ENCODE data around the gene NOS1AP. TPM values are rescaled to one million over a fixed set of nuclear protein-coding genes. Genes with fewer than 3 reads are reported as not detected.

The NOS1AP gene
- total RNA-seq, 1 experiment from 2014 or later, result 2.4 TPM

DNA sequence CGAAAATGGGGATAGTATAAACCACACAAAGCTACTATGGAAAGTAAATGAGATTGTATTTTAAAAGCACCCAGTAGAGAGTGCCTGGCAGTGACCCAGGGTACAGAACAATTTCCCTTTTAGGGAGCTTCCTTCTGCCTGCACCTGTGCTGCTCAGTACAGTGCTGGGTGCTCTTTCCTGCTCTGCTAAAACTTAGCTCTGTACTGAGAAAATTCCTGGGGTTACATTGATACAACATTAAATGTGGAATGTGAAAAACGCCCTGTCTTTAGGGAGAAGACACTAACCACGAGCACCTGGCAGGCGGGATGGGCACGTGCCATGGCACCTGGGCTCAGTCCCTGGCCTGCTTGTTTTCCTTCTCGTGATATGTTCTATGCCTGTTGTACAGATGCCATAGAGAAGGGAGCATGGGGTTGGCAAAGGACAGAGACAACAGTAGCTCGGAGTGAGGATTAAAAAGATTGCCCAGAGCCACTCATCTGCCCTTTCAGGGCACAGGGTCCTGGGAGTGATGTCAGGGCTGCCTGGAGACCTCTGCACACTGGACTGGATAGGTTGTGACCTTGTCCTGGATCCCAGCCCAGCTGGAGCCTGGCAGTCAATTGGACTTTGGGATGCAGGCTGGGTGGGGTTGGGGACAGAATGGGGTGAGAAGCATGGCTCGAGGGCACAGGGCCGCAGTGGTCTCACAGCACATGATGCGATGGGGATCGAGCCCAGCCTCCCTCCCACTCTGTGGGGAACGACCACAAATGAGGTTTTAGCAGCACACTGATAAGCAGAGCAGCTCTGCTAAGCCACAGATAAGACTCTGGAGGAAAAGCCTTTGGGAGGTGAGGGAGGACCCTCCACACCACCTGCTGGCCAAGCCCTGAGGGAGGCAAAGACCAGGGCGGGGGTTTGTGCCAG is 302.9 kb downstream of the NOS1AP start:
- no peak for DNase-seq (ENCODE audit: unreplicated experiment)
- H3K36me3 Mint-ChIP-seq (ENCODE audit: insufficient read depth, unreplicated experiment), result peaks cover 6% of the 10 kb centered on the region
- ChIA-PET CTCF (interaction anchor here (0.6 to 5.0 kb wide), 12 partner anchors 10 to 377 kb away, joined by 3 to 45 read pairs (median 5); partner anchors contain the start of gene C1orf226), POLR2A (interaction anchor here (0.8 to 4.6 kb wide), 14 partner anchors 9 to 646 kb away, joined by 3 to 77 read pairs (median 4); partner anchors contain the start of gene C1orf226)
- BruUV-seq (replicated peaks), result no TSS peak
- TF ChIP-seq, protein P1, sequence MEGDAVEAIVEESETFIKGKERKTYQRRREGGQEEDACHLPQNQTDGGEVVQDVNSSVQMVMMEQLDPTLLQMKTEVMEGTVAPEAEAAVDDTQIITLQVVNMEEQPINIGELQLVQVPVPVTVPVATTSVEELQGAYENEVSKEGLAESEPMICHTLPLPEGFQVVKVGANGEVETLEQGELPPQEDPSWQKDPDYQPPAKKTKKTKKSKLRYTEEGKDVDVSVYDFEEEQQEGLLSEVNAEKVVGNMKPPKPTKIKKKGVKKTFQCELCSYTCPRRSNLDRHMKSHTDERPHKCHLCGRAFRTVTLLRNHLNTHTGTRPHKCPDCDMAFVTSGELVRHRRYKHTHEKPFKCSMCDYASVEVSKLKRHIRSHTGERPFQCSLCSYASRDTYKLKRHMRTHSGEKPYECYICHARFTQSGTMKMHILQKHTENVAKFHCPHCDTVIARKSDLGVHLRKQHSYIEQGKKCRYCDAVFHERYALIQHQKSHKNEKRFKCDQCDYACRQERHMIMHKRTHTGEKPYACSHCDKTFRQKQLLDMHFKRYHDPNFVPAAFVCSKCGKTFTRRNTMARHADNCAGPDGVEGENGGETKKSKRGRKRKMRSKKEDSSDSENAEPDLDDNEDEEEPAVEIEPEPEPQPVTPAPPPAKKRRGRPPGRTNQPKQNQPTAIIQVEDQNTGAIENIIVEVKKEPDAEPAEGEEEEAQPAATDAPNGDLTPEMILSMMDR (IDR thresholded peaks at IDR 0.05; ENCODE audit: unreplicated experiment), result no peak
- H3K9me3 Mint-ChIP-seq (ENCODE audit: unreplicated experiment), result no peaks in the 10 kb centered on the region
- H3K4me1 Mint-ChIP-seq (ENCODE audit: insufficient read depth, unreplicated experiment), result peaks cover 27% of the 10 kb centered on the region
- peak overlapping the region; percentile 3 for H3K4me3 Mint-ChIP-seq (ENCODE audit: unreplicated experiment)
- intact Hi-C loops (cut with micrococcal nuclease), result loop anchor here (1.0 kb wide), 1 partner anchor 9 kb away; the partner anchor contains the start of gene C1orf226
- peak overlapping the region; percentile 92 for H3K27ac Mint-ChIP-seq (ENCODE audit: low read depth, unreplicated experiment)
- H3K27me3 Mint-ChIP-seq (ENCODE audit: insufficient read depth, unreplicated experiment), result no peaks in the 10 kb centered on the region

DNA sequence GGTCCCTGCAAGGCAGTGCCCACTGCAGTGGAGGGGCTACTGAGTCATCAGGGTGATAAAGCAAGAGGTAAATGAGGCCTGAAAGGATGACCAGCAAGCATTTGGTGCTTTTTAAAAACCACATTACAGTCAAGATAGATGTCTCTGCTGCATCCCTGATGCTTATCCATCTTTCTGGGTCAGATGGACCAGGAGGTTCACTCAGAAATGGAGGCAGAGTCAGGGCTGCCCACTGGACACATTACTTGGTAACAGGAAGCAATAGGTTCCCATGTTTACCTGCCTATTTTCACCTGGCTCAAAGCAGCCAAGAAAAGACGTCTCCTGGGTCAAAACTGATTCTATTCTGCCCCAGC is 303.6 kb downstream of the NOS1AP start:
- no peaks in the 10 kb centered on the region for H3K27me3 Mint-ChIP-seq (ENCODE audit: insufficient read depth, unreplicated experiment)
- TF ChIP-seq, protein P1 (IDR thresholded peaks at IDR 0.05; ENCODE audit: unreplicated experiment), result no peak
- POLR2A ChIA-PET, result interaction anchor here (0.9 to 4.6 kb wide), 6 partner anchors 9 to 76 kb away, joined by 3 to 77 read pairs (median 8); partner anchors contain the start of gene C1orf226
- H3K9me3 Mint-ChIP-seq (ENCODE audit: unreplicated experiment), result no peaks in the 10 kb centered on the region
- peak overlapping the region; percentile 6 for H3K4me3 Mint-ChIP-seq (ENCODE audit: unreplicated experiment)
- peak overlapping the region; percentile 92 for H3K27ac Mint-ChIP-seq (ENCODE audit: low read depth, unreplicated experiment)
- no peak for DNase-seq (ENCODE audit: unreplicated experiment)
- no TSS peak for BruUV-seq (replicated peaks)
- H3K4me1 Mint-ChIP-seq (ENCODE audit: insufficient read depth, unreplicated experiment), result peaks cover 31% of the 10 kb centered on the region
- peaks cover 6% of the 10 kb centered on the region for H3K36me3 Mint-ChIP-seq (ENCODE audit: insufficient read depth, unreplicated experiment)
- intact Hi-C loops (cut with micrococcal nuclease), result loop anchor here (1.0 kb wide), 1 partner anchor 8 kb away; the partner anchor contains the start of gene C1orf226
- CTCF ChIA-PET, result interaction anchor here (0.7 to 4.3 kb wide), 6 partner anchors 9 to 336 kb away, joined by 4 to 27 read pairs (median 6); partner anchors contain the start of gene C1orf226

DNA sequence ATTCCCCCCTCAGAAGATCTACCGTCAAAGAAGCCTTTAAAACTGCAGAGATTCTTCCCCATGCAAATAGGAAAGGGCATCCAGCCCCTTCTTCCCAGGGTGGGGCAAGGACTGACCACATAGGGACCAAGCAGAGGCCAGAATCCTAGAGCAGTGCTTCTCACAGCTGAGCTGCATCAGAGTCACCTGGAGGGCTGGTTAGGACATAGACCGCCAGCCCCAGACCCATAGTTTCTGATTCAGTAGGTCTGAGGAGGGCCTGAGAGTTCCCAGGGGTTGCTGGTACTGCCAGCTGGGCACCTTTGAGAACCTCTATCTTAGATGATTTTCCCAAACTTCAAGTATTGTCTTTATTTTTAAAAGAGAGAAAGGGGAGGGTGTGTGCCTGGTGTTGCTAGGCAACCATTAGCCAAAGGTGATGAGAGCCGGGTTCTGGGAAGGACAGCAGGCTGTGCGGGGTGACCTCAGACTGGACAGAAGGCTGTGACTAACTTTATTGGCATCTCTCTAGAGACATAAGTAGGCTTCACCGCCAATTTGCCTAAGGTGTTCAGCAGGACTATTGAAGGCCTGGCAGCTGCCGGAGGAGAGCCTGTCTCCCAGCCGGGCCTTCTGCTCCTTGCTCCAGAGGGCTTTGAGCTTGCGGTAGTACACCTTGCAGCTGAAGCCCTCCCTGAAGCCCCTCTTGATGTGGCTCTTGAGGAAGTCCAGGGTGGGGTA is 304.2 kb downstream of the NOS1AP start:
- intact Hi-C loops (cut with micrococcal nuclease), result loop anchor here (1.0 kb wide), 1 partner anchor 8 kb away; the partner anchor contains the start of gene C1orf226
- CTCF ChIA-PET, result interaction anchor here (0.6 to 4.3 kb wide), 7 partner anchors 8 to 337 kb away, joined by 3 to 27 read pairs (median 5); partner anchors contain the start of gene C1orf226
- Mint-ChIP-seq H3K4me3 (ENCODE audit: unreplicated experiment) (peak overlapping the region; percentile 6), H3K27ac (ENCODE audit: low read depth, unreplicated experiment) (peak overlapping the region; percentile 92), H3K36me3 (ENCODE audit: insufficient read depth, unreplicated experiment) (peaks cover 6% of the 10 kb centered on the region), H3K27me3 (ENCODE audit: insufficient read depth, unreplicated experiment) (no peaks in the 10 kb centered on the region), H3K9me3 (ENCODE audit: unreplicated experiment) (no peaks in the 10 kb centered on the region), H3K4me1 (ENCODE audit: insufficient read depth, unreplicated experiment) (peaks cover 33% of the 10 kb centered on the region)
- POLR2A ChIA-PET, result interaction anchor here (0.7 to 4.6 kb wide), 4 partner anchors 8 to 304 kb away, joined by 3 to 77 read pairs (median 4); partner anchors contain the start of genes C1orf226 and NOS1AP
- peak; percentile 91 for DNase-seq (ENCODE audit: unreplicated experiment)
- TF ChIP-seq, protein P1 (IDR thresholded peaks at IDR 0.05; ENCODE audit: unreplicated experiment), result no peak
- BruUV-seq (replicated peaks), result no TSS peak
